HepG2 (cell line): ENCODE results near the gene PFN1. TPM values are rescaled to one million over a fixed set of nuclear protein-coding genes. Genes with fewer than 3 reads are reported as not detected.
A peak's percentile ranks its signal among the peaks of the same experiment; 100 is the strongest.

ENCODE experiments used
- BORCS8-MEF2B ChIP-seq: sonication (generic); formaldehyde crosslinking; IDR thresholded peaks from 2 replicates; pipeline ENCODE4 v1.8.0; 2022; ENCODE audit warnings: mild to moderate bottlenecking, missing genetic modification reagents
- MXD4 ChIP-seq: IDR thresholded peaks from 2 replicates; pipeline ENCODE4 v1.6.1; 2016; ENCODE audit warnings: mild to moderate bottlenecking, missing biosample characterization, missing genetic modification reagents
- PAF1 ChIP-seq: IDR thresholded peaks from 2 replicates; pipeline ENCODE4 v1.6.1; 2016; ENCODE audit warnings: missing genetic modification reagents, missing compliant biosample characterization
- PRMT3 ChIP-seq: sonication (generic); formaldehyde crosslinking; IDR thresholded peaks from 2 replicates; pipeline ENCODE4 v1.8.1; 2022; ENCODE audit warnings: low read depth, mild to moderate bottlenecking, moderate library complexity, missing genetic modification reagents, borderline replicate concordance
- RFXANK ChIP-seq: IDR thresholded peaks from 2 replicates; pipeline ENCODE4 v1.6.1; 2016
- RFXAP ChIP-seq: sonication (generic); formaldehyde crosslinking; IDR thresholded peaks from 2 replicates; pipeline ENCODE4 v1.4.0; 2020; ENCODE audit warnings: missing genetic modification reagents, borderline replicate concordance
- RXRB ChIP-seq: IDR thresholded peaks from 2 replicates; pipeline ENCODE4 v1.6.1; 2016; ENCODE audit warnings: borderline replicate concordance, missing genetic modification reagents, missing compliant biosample characterization
- SOX13 ChIP-seq, 3 experiments: fragments of 450-650 bp in 1 of 3; sonication (generic) in 1 of 3; formaldehyde crosslinking in 1 of 3; IDR thresholded peaks in 2 of 3; conservative IDR thresholded peaks in 1 of 3; 2 replicates each; pipeline versions ENCODE4 v1.5.0 to v1.6.1; 2016 to 2020; ENCODE audit warnings: antibody characterized with exemption in 1 of 3, mild to moderate bottlenecking in 1 of 3, missing compliant biosample characterization in 1 of 3, missing genetic modification reagents in 1 of 3, moderate library complexity in 1 of 3
- SRSF4 ChIP-seq: fragments of 200-400 bp; formaldehyde crosslinking; IDR thresholded peaks from one replicate; pipeline ENCODE4 v1.6.1; 2018; ENCODE audit warnings: mild to moderate bottlenecking, low read depth, low read length, moderate library complexity; ENCODE audit not compliant: poor library complexity, severe bottlenecking
- TBP ChIP-seq: sonication (generic); formaldehyde crosslinking; IDR thresholded peaks from 2 replicates; pipeline ENCODE4 v1.5.0; 2020; ENCODE audit warnings: missing genetic modification reagents
- TGIF2 ChIP-seq: IDR thresholded peaks from 2 replicates; pipeline ENCODE4 v1.6.1; 2016; ENCODE audit warnings: control low read depth, missing compliant biosample characterization
- ZNF224 ChIP-seq: sonication (generic); formaldehyde crosslinking; IDR thresholded peaks from 2 replicates; pipeline ENCODE4 v1.5.0; 2020; ENCODE audit warnings: mild to moderate bottlenecking, missing genetic modification reagents
- ZNF235 ChIP-seq: sonication (generic); formaldehyde crosslinking; IDR thresholded peaks from 2 replicates; pipeline ENCODE4 v1.8.1; 2023; ENCODE audit warnings: mild to moderate bottlenecking, missing genetic modification reagents, borderline replicate concordance
- ZNF260 ChIP-seq: sonication (generic); formaldehyde crosslinking; IDR thresholded peaks from 2 replicates; pipeline ENCODE4 v1.4.0; 2020; ENCODE audit warnings: missing genetic modification reagents, low read depth, mild to moderate bottlenecking, borderline replicate concordance
- ZNF430 ChIP-seq: sonication (generic); formaldehyde crosslinking; IDR thresholded peaks from 2 replicates; pipeline ENCODE4 v1.9.0; 2021; ENCODE audit warnings: mild to moderate bottlenecking, missing genetic modification reagents
- ZNF703 ChIP-seq: sonication (generic); formaldehyde crosslinking; IDR thresholded peaks from 2 replicates; pipeline ENCODE4 v1.5.1; 2020; ENCODE audit warnings: missing genetic modification reagents, mild to moderate bottlenecking, moderate library complexity, borderline replicate concordance
- ZNF772 ChIP-seq: sonication (generic); formaldehyde crosslinking; IDR thresholded peaks from 2 replicates; pipeline ENCODE4 v1.5.0; 2020; ENCODE audit warnings: mild to moderate bottlenecking, missing genetic modification reagents
- ZZZ3 ChIP-seq: sonication (generic); formaldehyde crosslinking; IDR thresholded peaks from 2 replicates; pipeline ENCODE4 v1.4.0; 2020; ENCODE audit warnings: missing genetic modification reagents, mild to moderate bottlenecking, borderline replicate concordance
- polyA plus RNA-seq, 8 experiments: library from polyadenylated mRNA; depleted of rRNA in 3 of 8; stranded (reverse) in 7 of 8; unstranded in 1 of 8; fragments of >200 nt; fragmentation: Illumina TruSeq in 4 of 8; extraction: Trizol in 4 of 8; gene quantifications; 2 replicates each; pipeline versions ENCODE4 v1.2.1 to v1.2.3, GENCODE V29; 2011 to 2016; ENCODE audit warnings: low read depth in 4 of 8, missing spikeins in 1 of 8, mixed read lengths in 1 of 8; ENCODE audit not compliant: insufficient read depth in 1 of 8
- total RNA-seq, 5 experiments: library from RNA; depleted of rRNA; stranded (reverse); fragments of >200 nt; fragmentation: Illumina TruSeq; extraction: Trizol; gene quantifications; 2 replicates each; pipeline ENCODE4 v1.2.3, GENCODE V29; 2016; ENCODE audit warnings: low read depth in 1 of 5
- TF ChIP-seq, protein P1 (sequence below): sonication (generic); formaldehyde crosslinking; IDR thresholded peaks from 2 replicates; pipeline ENCODE4 v1.4.0; 2020; ENCODE audit warnings: missing genetic modification reagents, borderline replicate concordance
- TF ChIP-seq, protein P2 (sequence below): sonication (generic); formaldehyde crosslinking; IDR thresholded peaks from 2 replicates; pipeline ENCODE4 v1.5.0; 2020; ENCODE audit warnings: mild to moderate bottlenecking, missing genetic modification reagents, borderline replicate concordance

PFN1 gene
- total and polyA plus RNA-seq, 2 of the 13 experiments (the other 11 are each of a cell fraction or from before 2014, with no cell fraction given), result 494 to 613 TPM

- TF ChIP-seq RFXANK (CRISPR knock-in tag), result no peak
- no peak for TF ChIP-seq BORCS8-MEF2B
- no peak for TF ChIP-seq ZNF430 (CRISPR knock-in tag)
- TF ChIP-seq, protein P1, sequence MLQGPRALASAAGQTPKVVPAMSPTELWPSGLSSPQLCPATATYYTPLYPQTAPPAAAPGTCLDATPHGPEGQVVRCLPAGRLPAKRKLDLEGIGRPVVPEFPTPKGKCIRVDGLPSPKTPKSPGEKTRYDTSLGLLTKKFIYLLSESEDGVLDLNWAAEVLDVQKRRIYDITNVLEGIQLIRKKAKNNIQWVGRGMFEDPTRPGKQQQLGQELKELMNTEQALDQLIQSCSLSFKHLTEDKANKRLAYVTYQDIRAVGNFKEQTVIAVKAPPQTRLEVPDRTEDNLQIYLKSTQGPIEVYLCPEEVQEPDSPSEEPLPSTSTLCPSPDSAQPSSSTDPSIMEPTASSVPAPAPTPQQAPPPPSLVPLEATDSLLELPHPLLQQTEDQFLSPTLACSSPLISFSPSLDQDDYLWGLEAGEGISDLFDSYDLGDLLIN (CRISPR knock-in tag), result no peak
- TF ChIP-seq PRMT3 (CRISPR knock-in tag), result no peak
- TF ChIP-seq SOX13 (IDR thresholded peaks at IDR 0.05), result no peak
- TF ChIP-seq SOX13 (CRISPR knock-in tag; conservative IDR thresholded peaks at IDR 0.05 in 1 of 2, IDR thresholded peaks at IDR 0.05 in 1 of 2), result no peak
- TF ChIP-seq ZZZ3 (CRISPR knock-in tag), result no peak
- TF ChIP-seq SRSF4, result no peak
- no peak; the same call in 1 of the 2 replicates for TF ChIP-seq PAF1 (CRISPR knock-in tag)
- TF ChIP-seq ZNF772 (CRISPR knock-in tag), result no peak
- TF ChIP-seq TBP (CRISPR knock-in tag), result no peak
- no peak for TF ChIP-seq MXD4 (CRISPR knock-in tag)
- TF ChIP-seq RXRB (CRISPR knock-in tag), result no peak; the same call in 1 of the 2 replicates
- 0 out of 2 replicates have a peak, but pooled peaks have one; percentile 54 for TF ChIP-seq TGIF2 (CRISPR knock-in tag)
- TF ChIP-seq ZNF703 (CRISPR knock-in tag), result no peak
- TF ChIP-seq, protein P2, sequence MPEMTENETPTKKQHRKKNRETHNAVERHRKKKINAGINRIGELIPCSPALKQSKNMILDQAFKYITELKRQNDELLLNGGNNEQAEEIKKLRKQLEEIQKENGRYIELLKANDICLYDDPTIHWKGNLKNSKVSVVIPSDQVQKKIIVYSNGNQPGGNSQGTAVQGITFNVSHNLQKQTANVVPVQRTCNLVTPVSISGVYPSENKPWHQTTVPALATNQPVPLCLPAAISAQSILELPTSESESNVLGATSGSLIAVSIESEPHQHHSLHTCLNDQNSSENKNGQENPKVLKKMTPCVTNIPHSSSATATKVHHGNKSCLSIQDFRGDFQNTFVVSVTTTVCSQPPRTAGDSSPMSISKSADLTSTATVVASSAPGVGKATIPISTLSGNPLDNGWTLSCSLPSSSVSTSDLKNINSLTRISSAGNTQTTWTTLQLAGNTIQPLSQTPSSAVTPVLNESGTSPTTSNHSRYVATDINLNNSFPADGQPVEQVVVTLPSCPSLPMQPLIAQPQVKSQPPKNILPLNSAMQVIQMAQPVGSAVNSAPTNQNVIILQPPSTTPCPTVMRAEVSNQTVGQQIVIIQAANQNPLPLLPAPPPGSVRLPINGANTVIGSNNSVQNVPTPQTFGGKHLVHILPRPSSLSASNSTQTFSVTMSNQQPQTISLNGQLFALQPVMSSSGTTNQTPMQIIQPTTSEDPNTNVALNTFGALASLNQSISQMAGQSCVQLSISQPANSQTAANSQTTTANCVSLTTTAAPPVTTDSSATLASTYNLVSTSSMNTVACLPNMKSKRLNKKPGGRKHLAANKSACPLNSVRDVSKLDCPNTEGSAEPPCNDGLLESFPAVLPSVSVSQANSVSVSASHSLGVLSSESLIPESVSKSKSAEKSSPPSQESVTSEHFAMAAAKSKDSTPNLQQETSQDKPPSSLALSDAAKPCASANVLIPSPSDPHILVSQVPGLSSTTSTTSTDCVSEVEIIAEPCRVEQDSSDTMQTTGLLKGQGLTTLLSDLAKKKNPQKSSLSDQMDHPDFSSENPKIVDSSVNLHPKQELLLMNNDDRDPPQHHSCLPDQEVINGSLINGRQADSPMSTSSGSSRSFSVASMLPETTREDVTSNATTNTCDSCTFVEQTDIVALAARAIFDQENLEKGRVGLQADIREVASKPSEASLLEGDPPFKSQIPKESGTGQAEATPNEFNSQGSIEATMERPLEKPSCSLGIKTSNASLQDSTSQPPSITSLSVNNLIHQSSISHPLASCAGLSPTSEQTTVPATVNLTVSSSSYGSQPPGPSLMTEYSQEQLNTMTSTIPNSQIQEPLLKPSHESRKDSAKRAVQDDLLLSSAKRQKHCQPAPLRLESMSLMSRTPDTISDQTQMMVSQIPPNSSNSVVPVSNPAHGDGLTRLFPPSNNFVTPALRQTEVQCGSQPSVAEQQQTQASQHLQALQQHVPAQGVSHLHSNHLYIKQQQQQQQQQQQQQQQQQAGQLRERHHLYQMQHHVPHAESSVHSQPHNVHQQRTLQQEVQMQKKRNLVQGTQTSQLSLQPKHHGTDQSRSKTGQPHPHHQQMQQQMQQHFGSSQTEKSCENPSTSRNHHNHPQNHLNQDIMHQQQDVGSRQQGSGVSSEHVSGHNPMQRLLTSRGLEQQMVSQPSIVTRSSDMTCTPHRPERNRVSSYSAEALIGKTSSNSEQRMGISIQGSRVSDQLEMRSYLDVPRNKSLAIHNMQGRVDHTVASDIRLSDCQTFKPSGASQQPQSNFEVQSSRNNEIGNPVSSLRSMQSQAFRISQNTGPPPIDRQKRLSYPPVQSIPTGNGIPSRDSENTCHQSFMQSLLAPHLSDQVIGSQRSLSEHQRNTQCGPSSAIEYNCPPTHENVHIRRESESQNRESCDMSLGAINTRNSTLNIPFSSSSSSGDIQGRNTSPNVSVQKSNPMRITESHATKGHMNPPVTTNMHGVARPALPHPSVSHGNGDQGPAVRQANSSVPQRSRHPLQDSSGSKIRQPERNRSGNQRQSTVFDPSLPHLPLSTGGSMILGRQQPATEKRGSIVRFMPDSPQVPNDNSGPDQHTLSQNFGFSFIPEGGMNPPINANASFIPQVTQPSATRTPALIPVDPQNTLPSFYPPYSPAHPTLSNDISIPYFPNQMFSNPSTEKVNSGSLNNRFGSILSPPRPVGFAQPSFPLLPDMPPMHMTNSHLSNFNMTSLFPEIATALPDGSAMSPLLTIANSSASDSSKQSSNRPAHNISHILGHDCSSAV (CRISPR knock-in tag), result no peak
- no peak for TF ChIP-seq ZNF235
- TF ChIP-seq ZNF224, result no peak
- no peak for TF ChIP-seq ZNF260 (CRISPR knock-in tag)
- 0 out of 2 replicates have a peak, but pooled peaks have one; percentile 33 for TF ChIP-seq RFXAP
Measured at GRCh38 chr17:4945176-4945943, 3.0 kb downstream of the PFN1 start (continued).
